ENCODE measurements around the gene FOXD2.

FOXD2 gene

DNA sequence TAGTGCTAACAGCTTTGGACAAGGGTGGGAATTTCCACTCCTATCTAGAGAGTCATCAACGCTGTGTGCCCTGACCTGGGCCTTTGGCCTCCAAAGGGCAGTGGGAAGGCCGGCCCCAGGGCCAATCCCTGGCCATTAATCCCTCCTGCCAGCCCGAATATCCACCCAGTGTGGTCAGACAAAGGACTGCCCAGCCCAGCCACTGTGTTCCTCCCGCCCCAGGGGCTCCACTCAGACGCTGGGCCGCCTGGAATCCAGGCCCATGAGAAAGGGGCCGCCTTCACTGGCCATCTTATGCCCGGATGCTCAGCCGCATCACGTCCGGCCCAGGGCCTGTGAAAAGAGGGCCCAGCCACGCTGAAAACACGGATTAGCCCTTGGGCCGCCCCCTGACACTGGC, 25.4 kb upstream of the FOXD2 start:
- no peak for DNase-seq (ENCODE audit: low spot score)
- TF ChIP-seq, protein P1, sequence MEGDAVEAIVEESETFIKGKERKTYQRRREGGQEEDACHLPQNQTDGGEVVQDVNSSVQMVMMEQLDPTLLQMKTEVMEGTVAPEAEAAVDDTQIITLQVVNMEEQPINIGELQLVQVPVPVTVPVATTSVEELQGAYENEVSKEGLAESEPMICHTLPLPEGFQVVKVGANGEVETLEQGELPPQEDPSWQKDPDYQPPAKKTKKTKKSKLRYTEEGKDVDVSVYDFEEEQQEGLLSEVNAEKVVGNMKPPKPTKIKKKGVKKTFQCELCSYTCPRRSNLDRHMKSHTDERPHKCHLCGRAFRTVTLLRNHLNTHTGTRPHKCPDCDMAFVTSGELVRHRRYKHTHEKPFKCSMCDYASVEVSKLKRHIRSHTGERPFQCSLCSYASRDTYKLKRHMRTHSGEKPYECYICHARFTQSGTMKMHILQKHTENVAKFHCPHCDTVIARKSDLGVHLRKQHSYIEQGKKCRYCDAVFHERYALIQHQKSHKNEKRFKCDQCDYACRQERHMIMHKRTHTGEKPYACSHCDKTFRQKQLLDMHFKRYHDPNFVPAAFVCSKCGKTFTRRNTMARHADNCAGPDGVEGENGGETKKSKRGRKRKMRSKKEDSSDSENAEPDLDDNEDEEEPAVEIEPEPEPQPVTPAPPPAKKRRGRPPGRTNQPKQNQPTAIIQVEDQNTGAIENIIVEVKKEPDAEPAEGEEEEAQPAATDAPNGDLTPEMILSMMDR (IDR thresholded peaks at IDR 0.05; ENCODE audit: extremely low read depth, insufficient read depth, missing control alignments), result no peak
- in situ Hi-C loops (cut with MboI; ENCODE audit: low pct_unique_long_range_greater_than_20kb, low sequenced_read_pairs, unreplicated experiment), result no loop called here

DNA sequence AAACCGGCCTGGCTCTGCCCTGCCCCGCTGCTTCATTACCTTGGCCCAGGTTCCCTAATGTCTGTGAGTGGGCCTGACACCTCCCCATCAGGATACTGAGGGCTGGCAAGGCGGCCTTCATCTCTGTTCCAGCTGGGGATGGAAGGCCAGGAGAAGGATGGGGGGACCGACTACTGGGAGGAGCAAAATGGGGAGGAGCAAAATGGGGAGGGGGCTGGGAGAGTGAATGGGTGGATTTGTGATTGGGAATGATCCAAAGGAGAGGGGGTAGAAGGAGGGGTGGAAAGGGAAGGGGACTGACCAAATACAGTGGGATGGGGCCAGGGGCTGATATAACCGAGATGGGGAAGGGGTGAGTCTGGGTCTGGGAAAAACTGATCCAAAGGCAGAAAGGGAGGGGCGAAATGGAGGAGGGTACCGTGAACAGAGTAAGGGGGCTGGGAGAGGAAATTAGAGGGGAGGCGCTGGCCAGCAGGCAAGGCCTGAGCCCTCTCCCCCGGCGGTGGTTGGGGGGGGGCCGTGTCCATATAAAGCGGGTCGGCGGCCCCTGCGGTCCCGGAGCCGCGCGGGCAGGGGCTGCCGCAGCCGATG, 22.0 kb upstream of the FOXD2 start, which contains the start of gene FOXE3:
Gene FOXE3, plus strand, starts transcription at position 558 of the 591 bp plus-strand sequence. Its CDS starts 31 bp downstream, at position 589.
- TF ChIP-seq, protein P1 (IDR thresholded peaks at IDR 0.05; ENCODE audit: extremely low read depth, insufficient read depth, missing control alignments), result no peak
- in situ Hi-C loops (cut with MboI; ENCODE audit: low pct_unique_long_range_greater_than_20kb, low sequenced_read_pairs, unreplicated experiment), result no loop called here

DNA sequence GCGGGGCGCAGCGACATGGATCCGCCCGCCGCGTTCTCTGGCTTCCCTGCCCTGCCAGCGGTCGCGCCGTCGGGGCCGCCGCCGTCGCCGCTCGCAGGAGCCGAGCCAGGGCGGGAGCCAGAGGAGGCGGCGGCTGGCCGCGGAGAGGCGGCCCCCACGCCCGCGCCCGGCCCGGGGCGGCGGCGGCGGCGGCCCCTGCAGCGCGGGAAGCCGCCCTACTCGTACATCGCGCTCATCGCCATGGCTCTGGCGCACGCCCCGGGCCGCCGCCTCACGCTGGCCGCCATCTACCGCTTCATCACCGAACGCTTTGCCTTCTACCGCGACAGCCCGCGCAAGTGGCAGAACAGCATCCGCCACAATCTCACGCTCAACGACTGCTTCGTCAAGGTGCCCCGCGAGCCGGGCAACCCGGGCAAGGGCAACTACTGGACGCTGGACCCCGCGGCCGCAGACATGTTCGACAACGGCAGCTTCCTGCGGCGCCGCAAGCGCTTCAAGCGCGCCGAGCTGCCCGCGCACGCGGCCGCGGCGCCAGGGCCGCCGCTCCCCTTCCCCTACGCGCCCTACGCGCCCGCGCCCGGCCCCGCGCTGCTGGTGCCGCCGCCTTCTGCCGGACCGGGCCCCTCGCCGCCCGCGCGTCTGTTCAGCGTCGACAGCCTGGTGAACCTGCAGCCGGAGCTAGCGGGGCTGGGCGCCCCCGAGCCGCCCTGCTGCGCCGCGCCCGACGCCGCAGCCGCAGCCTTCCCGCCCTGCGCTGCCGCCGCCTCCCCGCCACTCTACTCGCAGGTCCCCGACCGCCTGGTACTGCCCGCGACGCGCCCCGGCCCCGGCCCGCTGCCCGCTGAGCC, 21.3 kb upstream of the FOXD2 start:
- DNase-seq (ENCODE audit: low spot score), result no peak

More for the DNA sequence above, 22.0 kb upstream of the FOXD2 start, which contains the start of gene FOXE3:
- DNase-seq (ENCODE audit: low spot score), result no peak

DNA sequence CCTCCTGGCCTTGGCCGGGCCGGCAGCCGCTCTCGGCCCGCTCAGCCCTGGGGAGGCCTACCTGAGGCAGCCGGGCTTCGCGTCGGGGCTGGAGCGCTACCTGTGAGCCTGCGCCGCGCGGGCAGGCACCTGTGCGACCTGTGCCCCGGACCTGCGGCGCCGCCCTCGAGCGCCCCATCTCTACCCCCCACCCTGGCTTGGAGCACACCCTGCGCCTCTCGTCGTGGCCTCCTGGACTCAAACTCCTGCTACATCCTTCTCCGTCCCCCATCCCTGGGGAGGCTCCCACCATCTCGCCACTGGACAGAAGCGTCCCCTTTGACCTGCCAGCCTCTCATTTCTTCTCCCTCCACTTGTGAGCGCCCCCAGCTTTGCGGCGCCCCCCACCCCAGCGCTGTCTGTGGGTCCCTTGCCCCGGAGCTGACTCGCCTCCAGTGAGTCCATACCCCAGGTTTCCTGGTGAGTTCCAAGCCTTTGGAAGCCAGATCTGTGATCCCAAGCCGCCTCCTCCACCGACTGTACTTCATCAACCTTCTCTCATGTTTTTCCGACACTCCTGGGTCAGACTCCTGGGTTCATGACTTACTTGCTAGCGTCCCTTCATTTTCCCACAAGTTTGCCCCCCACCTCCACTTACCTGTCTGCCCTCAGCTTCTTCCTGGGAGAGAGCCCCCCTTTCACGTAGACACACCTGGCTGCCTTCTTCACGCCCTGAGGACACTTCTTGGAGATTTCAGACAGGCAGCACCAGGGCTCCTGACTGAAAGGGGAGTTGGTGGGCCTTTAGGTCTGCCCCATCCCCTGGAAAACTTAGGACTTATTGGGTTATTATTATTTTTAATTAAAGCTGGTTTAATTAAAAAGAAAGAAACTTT, 20.4 kb upstream of the FOXD2 start:
- in situ Hi-C loops (cut with MboI; ENCODE audit: low pct_unique_long_range_greater_than_20kb, low sequenced_read_pairs, unreplicated experiment), result no loop called here
- TF ChIP-seq, protein P1 (IDR thresholded peaks at IDR 0.05; ENCODE audit: extremely low read depth, insufficient read depth, missing control alignments), result no peak
- no peak for DNase-seq (ENCODE audit: low spot score)

More for the DNA sequence above, 21.3 kb upstream of the FOXD2 start:
- TF ChIP-seq, protein P1 (IDR thresholded peaks at IDR 0.05; ENCODE audit: extremely low read depth, insufficient read depth, missing control alignments), result no peak
- in situ Hi-C loops (cut with MboI; ENCODE audit: low pct_unique_long_range_greater_than_20kb, low sequenced_read_pairs, unreplicated experiment), result no loop called here

DNA sequence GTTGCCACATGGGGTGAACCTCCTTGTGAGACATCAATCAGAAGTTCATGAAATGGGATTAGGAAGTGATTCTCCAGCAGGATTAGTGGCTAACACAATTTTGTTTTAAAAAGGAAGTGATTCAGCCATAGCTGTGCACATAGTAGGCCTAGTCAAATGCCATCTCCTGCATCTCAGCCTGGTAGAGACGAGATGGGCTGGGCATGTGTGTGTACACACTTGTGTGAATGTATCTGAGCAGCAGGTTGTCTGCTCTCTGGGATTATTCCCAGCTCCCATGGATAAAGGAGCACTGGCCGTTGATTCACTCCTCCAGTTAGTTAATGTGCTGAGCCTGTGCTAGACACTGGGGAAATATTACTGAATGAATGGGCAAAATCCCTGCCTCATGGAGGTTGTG, 19.7 kb upstream of the FOXD2 start:
- in situ Hi-C loops (cut with MboI; ENCODE audit: low pct_unique_long_range_greater_than_20kb, low sequenced_read_pairs, unreplicated experiment), result no loop called here
- no peak for DNase-seq (ENCODE audit: low spot score)
- TF ChIP-seq, protein P1 (IDR thresholded peaks at IDR 0.05; ENCODE audit: extremely low read depth, insufficient read depth, missing control alignments), result no peak

DNA sequence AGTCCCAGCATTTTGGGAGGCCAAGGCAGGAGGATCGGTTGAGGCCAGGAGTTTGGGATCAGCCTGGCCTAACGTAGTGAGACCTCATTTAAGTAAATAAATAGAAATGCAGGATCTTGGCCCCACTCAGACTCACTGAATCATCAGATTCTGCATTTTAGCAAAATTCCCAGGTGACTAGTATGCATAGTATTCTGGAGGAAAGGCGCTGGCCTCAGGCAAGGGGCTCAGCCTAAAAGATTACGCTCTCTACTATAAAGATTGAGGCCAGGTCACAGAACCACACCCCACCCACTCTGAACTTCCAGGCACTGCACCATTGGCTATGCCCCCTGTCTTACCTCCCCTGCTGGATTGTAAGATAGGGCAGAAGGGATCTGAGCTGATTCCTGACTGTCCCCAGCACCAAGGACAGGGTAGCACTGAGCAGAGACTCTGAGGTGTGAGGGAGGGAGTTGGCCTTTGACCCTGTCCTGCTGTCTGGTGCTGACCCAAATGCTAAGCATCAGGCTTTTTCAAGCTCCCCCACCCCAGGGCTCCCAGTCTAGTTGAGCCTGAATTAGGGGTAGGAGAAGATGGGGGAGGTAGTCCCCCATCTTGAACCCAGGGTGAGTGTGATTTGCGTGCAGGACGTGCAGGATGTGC, 19.0 kb upstream of the FOXD2 start:
- DNase-seq (ENCODE audit: low spot score), result no peak
- TF ChIP-seq, protein P1 (IDR thresholded peaks at IDR 0.05; ENCODE audit: extremely low read depth, insufficient read depth, missing control alignments), result no peak
- in situ Hi-C loops (cut with MboI; ENCODE audit: low pct_unique_long_range_greater_than_20kb, low sequenced_read_pairs, unreplicated experiment), result no loop called here

Measured in GM13977 (cell line).